Peyer's patch (tissue), 4 donors: ENCODE results near the gene TNS4.

Source experiments
- POLR2A ChIP-seq, 2 donors: fragments of 450-650 bp; IDR thresholded peaks; one replicate each; pipeline ENCODE4 v1.5.1; 2017; ENCODE audit warnings: antibody characterized with exemption in 2 of 2, mild to moderate bottlenecking in 2 of 2, moderate library complexity in 2 of 2
- TF ChIP-seq, protein P1 (sequence below), 6 experiments: fragments of 450-650 bp in 4 of 6; fragments of 200-600 bp in 2 of 6; sonication (generic) in 1 of 6; IDR thresholded peaks; one replicate each; pipeline ENCODE4 v1.5.1; 2017 to 2019; ENCODE audit warnings: antibody characterized with exemption in 6 of 6, mild to moderate bottlenecking in 3 of 6, moderate library complexity in 1 of 6

DNA sequence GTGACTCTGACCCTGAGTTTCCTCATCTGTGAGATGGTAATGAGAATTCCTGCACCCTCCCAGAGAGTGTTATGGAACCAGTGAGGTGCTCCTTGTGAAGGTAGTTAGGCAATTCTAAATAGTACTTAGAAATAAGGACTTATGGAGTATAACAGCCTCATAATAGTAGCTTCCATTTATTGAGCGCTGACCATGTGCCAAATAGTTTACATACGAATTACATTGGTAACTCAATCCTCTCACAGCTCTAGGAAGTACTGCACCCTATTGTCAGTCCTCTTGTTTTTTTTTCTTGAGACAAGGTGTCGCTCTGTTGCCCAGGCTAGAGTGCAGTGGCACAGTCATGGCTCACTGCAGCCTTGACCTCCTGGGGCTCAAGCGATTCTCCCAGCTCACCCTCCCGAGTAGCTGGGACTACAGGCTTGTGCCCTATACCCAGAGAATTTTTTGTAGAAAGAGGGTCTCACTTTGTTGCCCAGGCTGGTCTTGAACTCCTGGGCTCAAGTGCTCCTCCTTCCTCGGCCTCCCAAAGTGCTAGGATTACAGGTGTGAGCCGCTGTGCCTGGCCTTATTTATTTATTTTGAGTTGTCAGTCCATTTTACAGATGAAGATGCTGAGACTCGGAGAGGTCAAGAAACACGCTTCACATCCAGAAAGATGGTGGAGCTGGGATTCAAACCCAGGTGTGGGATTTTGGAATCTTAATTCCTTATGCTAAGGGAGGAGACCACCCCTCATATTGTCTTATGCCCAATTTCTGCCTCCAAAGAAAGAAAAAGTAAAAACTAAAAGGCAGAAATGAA is 2.9 kb downstream of the TNS4 start:
- no peak for TF ChIP-seq POLR2A (IDR thresholded peaks at IDR 0.05)
- TF ChIP-seq, protein P1, sequence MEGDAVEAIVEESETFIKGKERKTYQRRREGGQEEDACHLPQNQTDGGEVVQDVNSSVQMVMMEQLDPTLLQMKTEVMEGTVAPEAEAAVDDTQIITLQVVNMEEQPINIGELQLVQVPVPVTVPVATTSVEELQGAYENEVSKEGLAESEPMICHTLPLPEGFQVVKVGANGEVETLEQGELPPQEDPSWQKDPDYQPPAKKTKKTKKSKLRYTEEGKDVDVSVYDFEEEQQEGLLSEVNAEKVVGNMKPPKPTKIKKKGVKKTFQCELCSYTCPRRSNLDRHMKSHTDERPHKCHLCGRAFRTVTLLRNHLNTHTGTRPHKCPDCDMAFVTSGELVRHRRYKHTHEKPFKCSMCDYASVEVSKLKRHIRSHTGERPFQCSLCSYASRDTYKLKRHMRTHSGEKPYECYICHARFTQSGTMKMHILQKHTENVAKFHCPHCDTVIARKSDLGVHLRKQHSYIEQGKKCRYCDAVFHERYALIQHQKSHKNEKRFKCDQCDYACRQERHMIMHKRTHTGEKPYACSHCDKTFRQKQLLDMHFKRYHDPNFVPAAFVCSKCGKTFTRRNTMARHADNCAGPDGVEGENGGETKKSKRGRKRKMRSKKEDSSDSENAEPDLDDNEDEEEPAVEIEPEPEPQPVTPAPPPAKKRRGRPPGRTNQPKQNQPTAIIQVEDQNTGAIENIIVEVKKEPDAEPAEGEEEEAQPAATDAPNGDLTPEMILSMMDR (IDR thresholded peaks at IDR 0.05), result no peak
